ENCODE data around the gene TSC22D1.

- no peak for TF ChIP-seq CTCF (IDR thresholded peaks at IDR 0.05; ENCODE audit: poor library complexity, severe bottlenecking)
- TF ChIP-seq MXI1 (conservative IDR thresholded peaks at IDR 0.05; ENCODE audit: poor library complexity, severe bottlenecking), result no peak
These were observed 104.4 kb downstream of the TSC22D1 start for GRCh38 chr13:44471686-44472085.

Data from neural cell (in vitro differentiated cells).